Measurements from ENCODE around the gene PGPEP1.

PGPEP1 gene

GRCh38 chr19:18311502-18312091 lies 28.8 kb upstream of the PGPEP1 start:
- no peak for DNase-seq (ENCODE audit: low read depth in 2 of 2)
- no peak for TF ChIP-seq CTCF (IDR thresholded peaks at IDR 0.05; ENCODE audit: low read depth, low read length)
- no peak overlapping the region for H3K4me3 ChIP-seq (replicated peaks in 1 of 2; ENCODE audit: low read depth in 2 of 2, low read length in 2 of 2)

DNA sequence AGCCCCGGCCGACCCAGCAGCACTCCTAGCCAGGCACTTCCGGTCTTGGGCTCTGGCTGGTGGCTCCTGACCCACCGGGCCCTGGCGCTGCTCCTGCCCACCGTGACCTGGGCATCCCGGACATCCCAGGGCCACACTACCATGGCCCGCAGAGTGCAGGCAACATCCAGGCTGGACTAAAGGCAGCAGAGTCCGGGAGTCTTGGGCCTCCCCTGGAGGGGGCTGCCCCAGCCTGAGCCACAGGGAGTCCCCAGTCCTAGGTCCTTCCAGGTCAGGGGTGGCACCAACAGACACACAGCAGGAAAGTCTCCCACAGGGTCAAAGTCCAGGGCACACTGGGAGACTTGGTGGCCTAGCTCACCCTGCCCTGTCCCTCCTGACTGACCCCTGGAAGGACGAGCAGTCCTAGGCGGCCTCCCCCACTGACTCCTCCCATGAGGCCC lies 28.3 kb upstream of the PGPEP1 start:
- DNase-seq (ENCODE audit: low read depth in 2 of 2) = no peak

GRCh38 chr19:18313398-18313797 lies 27.0 kb upstream of the PGPEP1 start:
- H3K4me3 ChIP-seq (replicated peaks in 1 of 2; ENCODE audit: low read depth in 2 of 2, low read length in 2 of 2) = no peak overlapping the region
- DNase-seq (ENCODE audit: low read depth in 2 of 2) = no peak
- no peak for TF ChIP-seq CTCF (IDR thresholded peaks at IDR 0.05; ENCODE audit: low read depth, low read length)

More for the DNA sequence above, 28.3 kb upstream of the PGPEP1 start:
- no peak overlapping the region for H3K4me3 ChIP-seq (replicated peaks in 1 of 2; ENCODE audit: low read depth in 2 of 2, low read length in 2 of 2)
- no peak for TF ChIP-seq CTCF (IDR thresholded peaks at IDR 0.05; ENCODE audit: low read depth, low read length)

DNA sequence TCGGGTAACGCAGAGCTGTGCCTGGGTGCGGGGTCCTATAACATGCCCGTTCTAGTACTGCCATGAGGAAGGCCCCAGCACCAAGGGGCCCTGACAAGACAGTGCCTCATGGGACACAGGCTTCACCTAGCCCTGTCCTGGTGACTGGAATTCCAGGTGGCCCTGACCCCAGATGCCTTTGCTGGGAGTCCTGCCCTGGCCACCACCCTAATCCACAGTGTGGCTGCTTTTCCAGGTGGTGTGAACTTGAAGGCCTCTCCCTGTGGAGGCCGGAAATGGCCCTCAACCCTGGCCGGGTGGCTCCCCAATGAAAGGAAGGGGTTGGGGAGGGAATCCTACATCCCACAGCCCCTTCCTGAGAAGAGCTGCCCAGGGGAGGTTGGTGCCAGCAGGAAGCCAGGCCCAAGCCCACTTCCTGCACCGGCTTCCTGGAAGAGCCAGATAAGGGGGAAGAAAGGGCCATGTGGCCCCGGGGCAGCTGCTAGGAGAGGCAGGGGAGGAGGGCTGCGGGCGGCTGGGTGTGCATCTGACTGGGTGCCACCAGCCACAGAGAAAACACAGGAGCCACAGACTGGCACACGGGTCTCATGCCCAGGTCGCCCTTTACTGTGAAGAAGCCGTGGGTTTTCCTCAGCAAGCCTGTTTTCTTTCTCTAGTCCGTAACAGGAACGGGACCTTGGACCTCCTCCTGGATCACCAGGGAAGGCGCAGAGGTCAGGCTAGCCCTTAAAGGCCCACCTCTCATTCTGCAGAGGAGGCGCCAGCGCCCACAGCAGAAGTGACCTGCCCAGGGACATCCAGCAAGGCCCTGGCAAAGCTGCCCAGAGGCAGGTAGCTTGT lies 22.2 kb upstream of the PGPEP1 start:
- no peak for DNase-seq (ENCODE audit: low read depth in 2 of 2)
- no peak overlapping the region for H3K4me3 ChIP-seq (replicated peaks in 1 of 2; ENCODE audit: low read depth in 2 of 2, low read length in 2 of 2)
- no peak for TF ChIP-seq CTCF (IDR thresholded peaks at IDR 0.05; ENCODE audit: low read depth, low read length)

GRCh38 chr19:18319591-18320135 lies 20.7 kb upstream of the PGPEP1 start:
- no peak for TF ChIP-seq CTCF (IDR thresholded peaks at IDR 0.05; ENCODE audit: low read depth, low read length)
- H3K4me3 ChIP-seq (replicated peaks in 1 of 2; ENCODE audit: low read depth in 2 of 2, low read length in 2 of 2) = no peak overlapping the region
- DNase-seq (ENCODE audit: low read depth in 2 of 2) = no peak

GRCh38 chr19:18320865-18321733 lies 19.3 kb upstream of the PGPEP1 start:
- no peak overlapping the region for H3K4me3 ChIP-seq (replicated peaks in 1 of 2; ENCODE audit: low read depth in 2 of 2, low read length in 2 of 2)
- no peak for DNase-seq (ENCODE audit: low read depth in 2 of 2)
- TF ChIP-seq CTCF (IDR thresholded peaks at IDR 0.05; ENCODE audit: low read depth, low read length) = no peak

All from cardiac fibroblast (primary cell).